Measurements from ENCODE around the gene APOBEC2.

Gene APOBEC2

DNA sequence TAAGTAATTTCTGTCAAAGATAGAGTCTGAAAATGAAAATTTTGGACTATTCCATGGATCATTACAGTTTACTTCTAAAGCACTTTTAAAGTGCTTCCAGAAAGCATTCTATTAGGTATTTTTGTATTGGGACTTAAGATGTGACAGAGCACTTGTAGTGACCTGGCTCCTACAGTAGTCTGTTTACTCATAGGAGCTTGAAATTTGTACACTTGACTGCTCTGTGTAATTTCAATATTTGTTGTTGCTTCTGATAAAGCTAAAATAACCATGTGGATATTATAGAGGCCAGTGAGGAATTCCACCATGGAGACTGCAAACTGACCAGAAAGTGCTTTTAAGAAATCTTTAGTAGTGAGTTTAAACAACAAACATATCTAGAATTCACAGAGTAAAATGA is 30.1 kb downstream of the APOBEC2 start:
- H3K9me3 ChIP-seq (ENCODE audit: control extremely low read depth in 1 of 5, control insufficient read depth in 4 of 5, insufficient read depth in 2 of 5, low read depth in 1 of 5, low read length in 4 of 5) = no peaks in the 10 kb centered on the region
- POLR2A ChIA-PET = no interaction called here
- no peaks in the 10 kb centered on the region for H3K27me3 ChIP-seq (replicated peaks in 2 of 5; ENCODE audit: control insufficient read depth in 4 of 5, insufficient read depth in 5 of 5, low read length in 4 of 5)
- H3K4me1 ChIP-seq (ENCODE audit: control extremely low read depth in 1 of 4, control insufficient read depth in 4 of 4, insufficient read depth in 4 of 4, low read length in 3 of 4) = peaks cover 0 to 3% (median 2%) of the 10 kb centered on the region in 4 experiments
- H3K4me3 ChIP-seq (ENCODE audit: control insufficient read depth in 1 of 7, extremely low read depth in 1 of 7, insufficient read depth in 4 of 7, low read depth in 2 of 7, low read length in 6 of 7) = no peak overlapping the region
- H3K36me3 ChIP-seq (ENCODE audit: control insufficient read depth in 4 of 4, insufficient read depth in 4 of 4, low read length in 3 of 4) = peaks cover 16 to 59% (median 45%) of the 10 kb centered on the region in 4 experiments
- CTCF ChIA-PET = interaction anchor here (1.1 to 3.1 kb wide), 3 partner anchors 10 to 236 kb away, joined by 3 to 15 read pairs (median 6); no protein-coding TSS in a partner anchor
- DNase-seq = no peak
- H3K27ac ChIP-seq (ENCODE audit: insufficient read depth in 1 of 2, low read depth in 1 of 2, low read length in 2 of 2, poor library complexity in 1 of 2, severe bottlenecking in 2 of 2) = no peak overlapping the region

GRCh38 chr6:41085182-41085581 is 32.2 kb downstream of the APOBEC2 start:
- H3K4me3 ChIP-seq (ENCODE audit: control insufficient read depth in 1 of 7, extremely low read depth in 1 of 7, insufficient read depth in 4 of 7, low read depth in 2 of 7, low read length in 6 of 7) = no peak overlapping the region
- H3K9me3 ChIP-seq (ENCODE audit: control extremely low read depth in 1 of 5, control insufficient read depth in 4 of 5, insufficient read depth in 2 of 5, low read depth in 1 of 5, low read length in 4 of 5) = no peaks in the 10 kb centered on the region
- ChIA-PET POLR2A (interaction anchor here (0.7 kb wide), 1 partner anchor 52 kb away, joined by 4 read pairs; no protein-coding TSS in a partner anchor), CTCF (interaction anchor here (0.7 kb wide), 1 partner anchor 9 kb away, joined by 3 read pairs; no protein-coding TSS in a partner anchor)
- peaks cover 11 to 60% (median 46%) of the 10 kb centered on the region in 4 experiments for H3K36me3 ChIP-seq (ENCODE audit: control insufficient read depth in 4 of 4, insufficient read depth in 4 of 4, low read length in 3 of 4)
- DNase-seq = no peak
- no peak overlapping the region for H3K27ac ChIP-seq (ENCODE audit: insufficient read depth in 1 of 2, low read depth in 1 of 2, low read length in 2 of 2, poor library complexity in 1 of 2, severe bottlenecking in 2 of 2)
- peaks cover 0 to 2% (median under 1%) of the 10 kb centered on the region in 4 experiments for H3K4me1 ChIP-seq (ENCODE audit: control extremely low read depth in 1 of 4, control insufficient read depth in 4 of 4, insufficient read depth in 4 of 4, low read length in 3 of 4)
- H3K27me3 ChIP-seq (replicated peaks in 2 of 5; ENCODE audit: control insufficient read depth in 4 of 5, insufficient read depth in 5 of 5, low read length in 4 of 5) = no peaks in the 10 kb centered on the region

DNA sequence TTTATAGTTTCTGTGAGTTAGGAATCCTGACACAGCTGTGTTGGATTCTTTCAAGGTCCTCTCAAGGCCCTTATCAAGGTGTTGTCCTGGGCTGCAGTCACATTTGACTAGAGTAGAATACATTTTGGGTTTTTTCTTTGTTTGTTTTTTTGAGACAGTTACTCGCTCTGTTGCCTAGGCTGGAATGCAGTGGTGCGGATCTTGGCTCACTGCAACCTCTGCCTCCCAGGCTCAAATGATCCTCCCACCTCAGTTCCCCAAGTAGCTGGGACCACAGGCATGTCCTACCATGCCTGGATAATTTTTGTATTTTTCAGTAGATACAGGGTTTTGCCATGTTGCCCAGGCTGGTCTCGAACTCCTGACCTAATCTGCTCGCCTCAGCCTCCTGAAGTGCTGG is 35.4 kb downstream of the APOBEC2 start:
- no peak overlapping the region for H3K27ac ChIP-seq (ENCODE audit: insufficient read depth in 1 of 2, low read depth in 1 of 2, low read length in 2 of 2, poor library complexity in 1 of 2, severe bottlenecking in 2 of 2)
- no peak overlapping the region for H3K4me3 ChIP-seq (ENCODE audit: control insufficient read depth in 1 of 7, extremely low read depth in 1 of 7, insufficient read depth in 4 of 7, low read depth in 2 of 7, low read length in 6 of 7)
- POLR2A ChIA-PET = no interaction called here
- H3K27me3 ChIP-seq (replicated peaks in 2 of 5; ENCODE audit: control insufficient read depth in 4 of 5, insufficient read depth in 5 of 5, low read length in 4 of 5) = no peaks in the 10 kb centered on the region
- H3K4me1 ChIP-seq (ENCODE audit: control extremely low read depth in 1 of 4, control insufficient read depth in 4 of 4, insufficient read depth in 4 of 4, low read length in 3 of 4) = no peaks in the 10 kb centered on the region
- no CpG with 5 or more reads among the region's 4 CpGs for WGBS (ENCODE audit: insufficient coverage)
- DNase-seq = no peak
- H3K36me3 ChIP-seq (ENCODE audit: control insufficient read depth in 4 of 4, insufficient read depth in 4 of 4, low read length in 3 of 4) = peaks cover 22 to 75% (median 50%) of the 10 kb centered on the region in 4 experiments
- CTCF ChIA-PET = no interaction called here
- no peaks in the 10 kb centered on the region for H3K9me3 ChIP-seq (ENCODE audit: control extremely low read depth in 1 of 5, control insufficient read depth in 4 of 5, insufficient read depth in 2 of 5, low read depth in 1 of 5, low read length in 4 of 5)

DNA sequence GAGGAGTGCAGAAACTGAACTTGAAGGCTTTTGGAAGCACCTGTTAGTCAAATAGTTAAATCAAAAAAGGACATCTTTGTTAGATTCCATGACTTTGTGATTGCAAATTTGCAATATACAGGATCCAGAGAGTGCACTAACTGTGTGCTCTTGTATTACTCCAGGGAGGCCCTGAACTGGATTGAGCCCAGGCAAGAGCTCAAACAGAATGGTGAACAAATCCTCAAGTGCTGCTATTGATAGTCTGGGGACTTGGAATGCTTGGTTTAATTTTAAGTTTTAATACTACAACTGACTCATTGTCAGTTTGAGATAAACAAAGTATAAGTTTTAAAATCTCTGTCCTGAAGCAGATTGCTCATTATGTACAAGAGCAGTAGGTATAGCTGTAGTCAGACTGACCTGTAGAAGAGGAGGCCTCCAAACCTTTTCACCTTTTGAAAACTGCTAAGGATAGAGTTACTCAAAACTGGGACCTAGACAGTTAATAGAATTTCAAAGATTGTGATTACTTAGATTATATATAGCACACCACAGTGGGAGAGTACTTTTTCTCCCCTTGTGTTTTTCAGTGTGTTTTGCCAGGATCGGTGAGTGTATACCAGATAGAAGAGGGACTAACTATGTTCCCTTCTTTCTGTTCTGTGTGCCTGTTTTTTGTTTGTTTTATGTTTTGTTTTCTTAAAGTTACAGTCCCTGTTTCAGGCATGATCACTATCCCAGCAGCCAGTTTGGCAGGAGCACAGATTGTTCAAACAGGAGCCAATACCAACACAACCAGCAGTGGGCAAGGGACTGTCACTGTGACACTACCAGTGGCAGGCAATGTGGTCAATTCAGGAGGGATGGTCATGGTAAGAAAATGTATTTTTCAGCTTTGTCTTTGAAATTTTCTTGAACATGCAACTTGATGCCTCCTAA is 38.1 kb downstream of the APOBEC2 start:
- no CpG with 5 or more reads among the region's 1 CpG for WGBS (ENCODE audit: insufficient coverage)
- no peaks in the 10 kb centered on the region for H3K4me1 ChIP-seq (ENCODE audit: control extremely low read depth in 1 of 4, control insufficient read depth in 4 of 4, insufficient read depth in 4 of 4, low read length in 3 of 4)
- DNase-seq = no peak
- POLR2A ChIA-PET = interaction anchor here (1.6 kb wide), 1 partner anchor 11 kb away, joined by 3 read pairs; no protein-coding TSS in a partner anchor
- H3K27me3 ChIP-seq (replicated peaks in 2 of 5; ENCODE audit: control insufficient read depth in 4 of 5, insufficient read depth in 5 of 5, low read length in 4 of 5) = no peaks in the 10 kb centered on the region
- no peak overlapping the region for H3K27ac ChIP-seq (ENCODE audit: insufficient read depth in 1 of 2, low read depth in 1 of 2, low read length in 2 of 2, poor library complexity in 1 of 2, severe bottlenecking in 2 of 2)
- CTCF ChIA-PET = interaction anchor here (0.7 to 4.6 kb wide), 15 partner anchors 8 to 229 kb away, joined by 3 to 33 read pairs (median 5); no protein-coding TSS in a partner anchor
- peaks cover 44 to 81% (median 62%) of the 10 kb centered on the region in 4 experiments for H3K36me3 ChIP-seq (ENCODE audit: control insufficient read depth in 4 of 4, insufficient read depth in 4 of 4, low read length in 3 of 4)
- no peaks in the 10 kb centered on the region for H3K9me3 ChIP-seq (ENCODE audit: control extremely low read depth in 1 of 5, control insufficient read depth in 4 of 5, insufficient read depth in 2 of 5, low read depth in 1 of 5, low read length in 4 of 5)
- H3K4me3 ChIP-seq (ENCODE audit: control insufficient read depth in 1 of 7, extremely low read depth in 1 of 7, insufficient read depth in 4 of 7, low read depth in 2 of 7, low read length in 6 of 7) = no peak overlapping the region

DNA sequence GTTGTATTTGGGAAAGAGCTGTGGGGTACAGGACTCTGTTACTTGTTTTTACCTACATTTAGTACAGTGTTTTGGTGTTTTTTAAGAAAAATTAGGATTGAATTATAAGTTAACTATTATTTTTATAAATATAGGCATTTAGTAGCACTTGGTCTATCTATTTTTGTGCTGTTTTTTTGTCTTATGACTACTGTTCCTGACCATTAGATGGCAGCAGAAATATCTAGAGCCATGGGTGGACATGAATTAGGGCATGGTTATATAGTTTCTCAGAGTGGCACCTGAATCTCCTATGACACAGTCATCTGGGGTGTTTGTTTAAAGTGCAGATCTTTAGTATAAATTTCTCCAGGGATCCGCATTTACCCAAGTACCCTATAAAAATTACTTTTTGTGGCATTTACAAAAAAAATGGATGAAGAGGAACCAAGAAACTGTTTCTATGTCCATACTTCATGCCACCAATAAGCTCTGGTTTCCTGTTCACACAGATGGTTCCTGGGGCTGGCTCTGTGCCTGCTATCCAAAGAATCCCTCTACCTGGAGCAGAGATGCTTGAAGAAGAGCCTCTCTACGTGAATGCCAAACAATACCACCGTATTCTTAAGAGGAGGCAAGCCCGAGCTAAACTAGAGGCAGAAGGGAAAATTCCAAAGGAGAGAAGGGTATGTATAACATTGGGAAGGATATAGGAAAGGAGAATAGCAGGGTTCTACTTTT is 39.6 kb downstream of the APOBEC2 start:
- CTCF ChIA-PET = interaction anchor here (0.9 to 4.6 kb wide), 17 partner anchors 9 to 228 kb away, joined by 3 to 33 read pairs (median 5); no protein-coding TSS in a partner anchor
- Histone ChIP-seq H3K9me3 (ENCODE audit: control extremely low read depth in 1 of 5, control insufficient read depth in 4 of 5, insufficient read depth in 2 of 5, low read depth in 1 of 5, low read length in 4 of 5) (no peaks in the 10 kb centered on the region), H3K27ac (ENCODE audit: insufficient read depth in 1 of 2, low read depth in 1 of 2, low read length in 2 of 2, poor library complexity in 1 of 2, severe bottlenecking in 2 of 2) (no peak overlapping the region), H3K36me3 (ENCODE audit: control insufficient read depth in 4 of 4, insufficient read depth in 4 of 4, low read length in 3 of 4) (peaks cover 47 to 84% (median 67%) of the 10 kb centered on the region in 4 experiments), H3K4me1 (ENCODE audit: control extremely low read depth in 1 of 4, control insufficient read depth in 4 of 4, insufficient read depth in 4 of 4, low read length in 3 of 4) (no peaks in the 10 kb centered on the region), H3K27me3 (replicated peaks in 2 of 5; ENCODE audit: control insufficient read depth in 4 of 5, insufficient read depth in 5 of 5, low read length in 4 of 5) (no peaks in the 10 kb centered on the region), H3K4me3 (ENCODE audit: control insufficient read depth in 1 of 7, extremely low read depth in 1 of 7, insufficient read depth in 4 of 7, low read depth in 2 of 7, low read length in 6 of 7) (no peak overlapping the region)
- DNase-seq = peak; percentile 34 to 65 (median 59)
- 100% methylated on average over 2 of the region's 4 CpGs for WGBS (ENCODE audit: insufficient coverage)
- POLR2A ChIA-PET = interaction anchor here (0.7 to 1.6 kb wide), 2 partner anchors 9 to 186 kb away, joined by 3 read pairs; no protein-coding TSS in a partner anchor

GRCh38 chr6:41093729-41094128 is 40.7 kb downstream of the APOBEC2 start:
- POLR2A ChIA-PET = no interaction called here
- Histone ChIP-seq H3K27me3 (replicated peaks in 2 of 5; ENCODE audit: control insufficient read depth in 4 of 5, insufficient read depth in 5 of 5, low read length in 4 of 5) (no peaks in the 10 kb centered on the region), H3K9me3 (ENCODE audit: control extremely low read depth in 1 of 5, control insufficient read depth in 4 of 5, insufficient read depth in 2 of 5, low read depth in 1 of 5, low read length in 4 of 5) (no peaks in the 10 kb centered on the region), H3K4me3 (ENCODE audit: control insufficient read depth in 1 of 7, extremely low read depth in 1 of 7, insufficient read depth in 4 of 7, low read depth in 2 of 7, low read length in 6 of 7) (no peak overlapping the region), H3K4me1 (ENCODE audit: control extremely low read depth in 1 of 4, control insufficient read depth in 4 of 4, insufficient read depth in 4 of 4, low read length in 3 of 4) (no peaks in the 10 kb centered on the region), H3K36me3 (ENCODE audit: control insufficient read depth in 4 of 4, insufficient read depth in 4 of 4, low read length in 3 of 4) (peaks cover 52 to 92% (median 72%) of the 10 kb centered on the region in 4 experiments), H3K27ac (ENCODE audit: insufficient read depth in 1 of 2, low read depth in 1 of 2, low read length in 2 of 2, poor library complexity in 1 of 2, severe bottlenecking in 2 of 2) (no peak overlapping the region)
- no peak for DNase-seq
- 100% methylated on average over 4 of the region's 6 CpGs for WGBS (ENCODE audit: insufficient coverage)
- CTCF ChIA-PET = interaction anchor here (0.9 to 4.6 kb wide), 6 partner anchors 9 to 89 kb away, joined by 3 to 33 read pairs (median 22); no protein-coding TSS in a partner anchor
